ENCODE measurements around the gene TRIO. TPM values are rescaled to one million over a fixed set of nuclear protein-coding genes. Genes with fewer than 3 reads are reported as not detected.

TRIO gene
- polyA plus RNA-seq, 1 donor (not counting 4 experiments of a cell fraction or from before 2014, with no cell fraction given), result 57.2 TPM

- Histone ChIP-seq H2AFZ (ENCODE audit: control insufficient read depth, low read length) (no peak overlapping the region), H3K27ac (ENCODE audit: control insufficient read depth, insufficient read depth, low read length) (no peak overlapping the region), H3K9me3 (ENCODE audit: control insufficient read depth, low read depth, low read length) (no peaks in the 10 kb centered on the region), H4K20me1 (ENCODE audit: control insufficient read depth, extremely low read depth, insufficient read depth, low read length) (no peaks in the 10 kb centered on the region), H3K79me2 (ENCODE audit: control insufficient read depth, insufficient read depth, low read length) (no peaks in the 10 kb centered on the region), H3K4me3 (ENCODE audit: control insufficient read depth in 2 of 3, extremely low read depth in 1 of 3, insufficient read depth in 2 of 3, low read depth in 1 of 3, low read length in 3 of 3) (no peak overlapping the region), H3K4me2 (ENCODE audit: control insufficient read depth, extremely low read depth, insufficient read depth, low read depth, low read length) (no peak overlapping the region), H3K27me3 (ENCODE audit: control insufficient read depth, extremely low read depth, insufficient read depth, low read length) (no peaks in the 10 kb centered on the region), H3K36me3 (ENCODE audit: control insufficient read depth in 2 of 2, extremely low read depth in 1 of 2, insufficient read depth in 2 of 2, low read length in 2 of 2) (peaks cover 40 to 49% of the 10 kb centered on the region in 2 experiments), H3K9me1 (ENCODE audit: control insufficient read depth, extremely low read depth, insufficient read depth, low read length) (no peaks in the 10 kb centered on the region), H3K4me1 (ENCODE audit: control insufficient read depth, extremely low read depth, insufficient read depth, low read length) (no peaks in the 10 kb centered on the region), H3K9ac (ENCODE audit: control insufficient read depth, extremely low read depth, insufficient read depth, low read length) (no peak overlapping the region)
- no peak for TF ChIP-seq EZH2 (IDR thresholded peaks at IDR 0.05; ENCODE audit: low read length)
- no peak for TF ChIP-seq CTCF (optimal IDR thresholded peaks at IDR 0.05 in 1 of 3, IDR thresholded peaks at IDR 0.05 in 1 of 3, conservative IDR thresholded peaks at IDR 0.05 in 1 of 3; ENCODE audit: extremely low read depth in 1 of 3, insufficient read depth in 2 of 3, low read length in 3 of 3)
- FAIRE-seq (no peak), DNase-seq (ENCODE audit: low read depth, low spot score) (no peak)
- dilution Hi-C loops (cut with MboI; ENCODE audit: extremely low pct_ligation_motif_present, low sequenced_read_pairs), result no loop called here
These were observed 363.0 kb downstream of the TRIO start for GRCh38 chr5:14506140-14506538.

- Histone ChIP-seq H3K27me3 (ENCODE audit: control insufficient read depth, extremely low read depth, insufficient read depth, low read length) (no peaks in the 10 kb centered on the region), H3K9me3 (ENCODE audit: control insufficient read depth, low read depth, low read length) (no peaks in the 10 kb centered on the region), H3K79me2 (ENCODE audit: control insufficient read depth, insufficient read depth, low read length) (no peaks in the 10 kb centered on the region), H3K9me1 (ENCODE audit: control insufficient read depth, extremely low read depth, insufficient read depth, low read length) (no peaks in the 10 kb centered on the region), H4K20me1 (ENCODE audit: control insufficient read depth, extremely low read depth, insufficient read depth, low read length) (no peaks in the 10 kb centered on the region), H3K4me3 (ENCODE audit: control insufficient read depth in 2 of 3, extremely low read depth in 1 of 3, insufficient read depth in 2 of 3, low read depth in 1 of 3, low read length in 3 of 3) (no peak overlapping the region), H3K9ac (ENCODE audit: control insufficient read depth, extremely low read depth, insufficient read depth, low read length) (no peak overlapping the region), H3K4me1 (ENCODE audit: control insufficient read depth, extremely low read depth, insufficient read depth, low read length) (no peaks in the 10 kb centered on the region), H3K36me3 (ENCODE audit: control insufficient read depth in 2 of 2, extremely low read depth in 1 of 2, insufficient read depth in 2 of 2, low read length in 2 of 2) (peaks cover 35 to 44% of the 10 kb centered on the region in 2 experiments), H3K4me2 (ENCODE audit: control insufficient read depth, extremely low read depth, insufficient read depth, low read depth, low read length) (no peak overlapping the region), H2AFZ (ENCODE audit: control insufficient read depth, low read length) (no peak overlapping the region), H3K27ac (ENCODE audit: control insufficient read depth, insufficient read depth, low read length) (no peak overlapping the region)
- dilution Hi-C loops (cut with MboI; ENCODE audit: extremely low pct_ligation_motif_present, low sequenced_read_pairs), result no loop called here
- DNase-seq (ENCODE audit: low read depth, low spot score), result no peak
- FAIRE-seq, result no peak
- TF ChIP-seq EZH2 (IDR thresholded peaks at IDR 0.05; ENCODE audit: low read length) (no peak), CTCF (optimal IDR thresholded peaks at IDR 0.05 in 1 of 3, IDR thresholded peaks at IDR 0.05 in 1 of 3, conservative IDR thresholded peaks at IDR 0.05 in 1 of 3; ENCODE audit: extremely low read depth in 1 of 3, insufficient read depth in 2 of 3, low read length in 3 of 3) (no peak)
These were observed 363.5 kb downstream of the TRIO start for GRCh38 chr5:14506661-14507060.

Data from keratinocyte (primary cell).